ENCODE measurements around the gene MYBPC2.

DNA sequence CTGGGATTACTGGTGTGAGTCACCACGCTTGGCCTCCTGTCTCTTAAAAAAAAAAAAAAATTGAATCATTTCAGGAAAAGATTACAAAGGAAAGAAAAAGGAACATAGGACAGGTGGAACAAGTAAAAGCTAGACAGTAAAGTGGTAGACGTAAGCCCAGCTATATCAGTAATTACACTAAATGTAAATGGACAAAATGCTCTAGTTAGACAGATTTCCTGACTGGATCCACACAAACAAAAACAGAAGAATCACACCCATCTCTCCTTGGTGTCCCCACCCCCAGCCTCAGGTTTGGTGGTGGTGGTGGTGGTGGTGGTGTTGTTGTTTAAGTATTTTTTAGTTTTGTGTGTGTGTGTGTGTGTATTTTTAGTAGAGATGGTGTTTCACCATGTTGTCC is 20.3 kb upstream of the MYBPC2 start:
- TF ChIP-seq, protein P1, sequence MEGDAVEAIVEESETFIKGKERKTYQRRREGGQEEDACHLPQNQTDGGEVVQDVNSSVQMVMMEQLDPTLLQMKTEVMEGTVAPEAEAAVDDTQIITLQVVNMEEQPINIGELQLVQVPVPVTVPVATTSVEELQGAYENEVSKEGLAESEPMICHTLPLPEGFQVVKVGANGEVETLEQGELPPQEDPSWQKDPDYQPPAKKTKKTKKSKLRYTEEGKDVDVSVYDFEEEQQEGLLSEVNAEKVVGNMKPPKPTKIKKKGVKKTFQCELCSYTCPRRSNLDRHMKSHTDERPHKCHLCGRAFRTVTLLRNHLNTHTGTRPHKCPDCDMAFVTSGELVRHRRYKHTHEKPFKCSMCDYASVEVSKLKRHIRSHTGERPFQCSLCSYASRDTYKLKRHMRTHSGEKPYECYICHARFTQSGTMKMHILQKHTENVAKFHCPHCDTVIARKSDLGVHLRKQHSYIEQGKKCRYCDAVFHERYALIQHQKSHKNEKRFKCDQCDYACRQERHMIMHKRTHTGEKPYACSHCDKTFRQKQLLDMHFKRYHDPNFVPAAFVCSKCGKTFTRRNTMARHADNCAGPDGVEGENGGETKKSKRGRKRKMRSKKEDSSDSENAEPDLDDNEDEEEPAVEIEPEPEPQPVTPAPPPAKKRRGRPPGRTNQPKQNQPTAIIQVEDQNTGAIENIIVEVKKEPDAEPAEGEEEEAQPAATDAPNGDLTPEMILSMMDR (IDR thresholded peaks at IDR 0.05; ENCODE audit: insufficient read depth, low read length, poor library complexity, severe bottlenecking): no peak
- no peak for TF ChIP-seq EZH2phosphoT487 (conservative IDR thresholded peaks at IDR 0.05; ENCODE audit: low read length)
